ENCODE measurements around the gene SPEM2. TPM values are rescaled to one million over a fixed set of nuclear protein-coding genes. Genes with fewer than 3 reads are reported as not detected.

Gene SPEM2
- total RNA-seq, 4 donors from 2014 or later = not detected

- TF ChIP-seq, protein P1, sequence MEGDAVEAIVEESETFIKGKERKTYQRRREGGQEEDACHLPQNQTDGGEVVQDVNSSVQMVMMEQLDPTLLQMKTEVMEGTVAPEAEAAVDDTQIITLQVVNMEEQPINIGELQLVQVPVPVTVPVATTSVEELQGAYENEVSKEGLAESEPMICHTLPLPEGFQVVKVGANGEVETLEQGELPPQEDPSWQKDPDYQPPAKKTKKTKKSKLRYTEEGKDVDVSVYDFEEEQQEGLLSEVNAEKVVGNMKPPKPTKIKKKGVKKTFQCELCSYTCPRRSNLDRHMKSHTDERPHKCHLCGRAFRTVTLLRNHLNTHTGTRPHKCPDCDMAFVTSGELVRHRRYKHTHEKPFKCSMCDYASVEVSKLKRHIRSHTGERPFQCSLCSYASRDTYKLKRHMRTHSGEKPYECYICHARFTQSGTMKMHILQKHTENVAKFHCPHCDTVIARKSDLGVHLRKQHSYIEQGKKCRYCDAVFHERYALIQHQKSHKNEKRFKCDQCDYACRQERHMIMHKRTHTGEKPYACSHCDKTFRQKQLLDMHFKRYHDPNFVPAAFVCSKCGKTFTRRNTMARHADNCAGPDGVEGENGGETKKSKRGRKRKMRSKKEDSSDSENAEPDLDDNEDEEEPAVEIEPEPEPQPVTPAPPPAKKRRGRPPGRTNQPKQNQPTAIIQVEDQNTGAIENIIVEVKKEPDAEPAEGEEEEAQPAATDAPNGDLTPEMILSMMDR (IDR thresholded peaks at IDR 0.05) = no peak
- no peak for TF ChIP-seq POLR2A (IDR thresholded peaks at IDR 0.05)
- Histone ChIP-seq H3K27ac (no peak overlapping the region), H3K27me3 (no peaks in the 10 kb centered on the region), H3K9me3 (no peaks in the 10 kb centered on the region), H3K36me3 (peaks cover 0 to 22% (median 0%) of the 10 kb centered on the region in 3 donors), H3K4me1 (no peaks in the 10 kb centered on the region), H3K4me3 (no peak overlapping the region)
- DNase-seq = no peak
- intact Hi-C loops (cut with DNase I) = no loop called here
- WGBS, 2 donors = 70 to 82% methylated on average over 5 to 6 of the region's 6 CpGs
These were observed 9.1 kb upstream of the SPEM2 start for GRCh38 chr17:7416323-7416722.

GRCh38 chr17:7417056-7417655 is 8.3 kb upstream of the SPEM2 start:
- no peak overlapping the region for H3K4me3 ChIP-seq
- no peak for TF ChIP-seq POLR2A (IDR thresholded peaks at IDR 0.05)
- TF ChIP-seq, protein P1 (IDR thresholded peaks at IDR 0.05) = no peak
- WGBS, 2 donors = 90 to 93% methylated on average over 5 to 16 of the region's 54 CpGs
- peaks cover 0 to 22% (median 0%) of the 10 kb centered on the region in 3 donors for H3K36me3 ChIP-seq
- H3K27ac ChIP-seq = no peak overlapping the region
- intact Hi-C loops (cut with DNase I) = no loop called here
- H3K27me3 ChIP-seq = no peaks in the 10 kb centered on the region
- no peaks in the 10 kb centered on the region for H3K4me1 ChIP-seq
- H3K9me3 ChIP-seq = no peaks in the 10 kb centered on the region
- DNase-seq = no peak

DNA sequence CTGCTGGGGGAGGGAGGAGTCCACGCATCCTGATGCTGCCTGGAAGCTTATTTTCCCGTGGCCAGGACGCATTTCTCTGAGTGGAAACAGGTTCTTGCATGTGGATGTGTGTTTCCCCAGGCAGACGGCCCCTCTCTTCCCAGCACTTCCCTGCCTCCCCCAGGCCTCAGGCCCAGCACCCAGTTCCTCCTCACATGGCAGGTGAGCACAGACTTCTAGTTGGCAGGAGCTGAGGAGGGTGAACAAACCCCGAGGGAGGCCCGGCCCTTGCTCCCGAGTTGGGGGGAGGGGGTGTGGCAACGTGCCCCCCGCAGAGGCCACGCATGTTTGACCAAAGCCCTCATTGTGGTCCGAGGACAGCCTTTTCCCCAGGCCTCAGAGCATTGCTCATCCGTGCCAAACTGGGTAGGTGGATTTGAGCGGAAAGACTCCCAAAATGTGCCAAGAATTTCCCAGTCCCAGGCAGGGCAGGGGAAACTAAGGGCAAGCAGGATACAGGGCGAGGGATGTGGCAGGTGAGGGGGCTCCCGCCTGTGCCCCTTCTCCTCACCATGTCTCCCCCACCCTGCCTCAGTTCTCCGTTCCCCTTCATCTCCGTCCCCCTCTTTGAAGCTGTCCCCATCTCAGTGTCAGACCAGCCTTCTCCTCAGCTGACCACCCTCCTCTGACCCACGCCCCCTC is 6.8 kb upstream of the SPEM2 start:
- DNase-seq = no peak
- WGBS, 2 donors = 80% methylated on average over 2 to 10 of the region's 18 CpGs
- no peaks in the 10 kb centered on the region for H3K4me1 ChIP-seq
- no peak overlapping the region for H3K27ac ChIP-seq
- intact Hi-C loops (cut with DNase I) = no loop called here
- no peaks in the 10 kb centered on the region for H3K27me3 ChIP-seq
- no peak for TF ChIP-seq POLR2A (IDR thresholded peaks at IDR 0.05)
- TF ChIP-seq, protein P1 (IDR thresholded peaks at IDR 0.05) = no peak
- H3K4me3 ChIP-seq = no peak overlapping the region
- peaks cover 0 to 22% (median 0%) of the 10 kb centered on the region in 3 donors for H3K36me3 ChIP-seq
- H3K9me3 ChIP-seq = no peaks in the 10 kb centered on the region

DNA sequence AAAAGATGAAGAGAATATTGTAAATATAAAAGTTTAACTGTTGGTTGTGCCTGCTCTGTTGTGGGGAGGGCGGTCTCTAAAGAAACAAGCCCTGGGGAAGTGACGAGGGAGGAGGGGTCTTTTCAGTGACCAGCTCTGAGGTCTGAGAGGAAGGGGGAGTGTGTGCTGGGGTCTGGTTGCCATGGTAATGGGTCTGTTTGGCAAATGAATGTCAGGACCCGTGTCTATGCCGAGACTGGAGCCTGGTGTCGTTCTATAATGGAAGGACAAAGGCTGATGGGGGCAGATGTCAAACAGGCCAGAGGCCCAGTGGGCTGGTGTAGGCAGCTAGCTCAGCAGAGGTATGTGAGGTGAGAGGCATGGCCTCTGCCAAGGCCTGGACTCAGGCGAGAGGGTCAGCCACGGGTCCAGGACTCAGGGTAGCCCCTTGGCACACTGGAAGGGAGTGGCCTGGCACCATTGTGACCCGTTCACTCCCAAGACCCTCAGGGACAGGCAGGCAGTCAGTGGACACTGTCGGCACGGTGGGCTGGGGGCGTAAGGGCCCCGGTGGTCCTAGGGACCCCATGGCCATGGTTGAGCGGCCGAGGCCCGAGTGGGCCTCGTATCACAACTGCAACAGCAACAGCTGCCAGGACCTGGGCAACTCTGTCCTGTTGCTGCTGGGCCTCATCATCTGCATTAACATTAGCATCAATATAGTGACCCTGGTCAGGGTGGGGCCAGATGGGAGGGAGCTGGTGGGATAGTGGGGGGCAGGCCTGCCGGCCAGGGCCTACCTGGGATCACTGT is 5.4 kb upstream of the SPEM2 start, which contains the start of gene SPEM1:
Gene SPEM1, plus strand, starts transcription at position 506 of the 792 bp plus-strand sequence. Its CDS starts 61 bp downstream, at position 567.
- Histone ChIP-seq H3K36me3 (peaks cover 0 to 22% (median 0%) of the 10 kb centered on the region in 3 donors), H3K27me3 (no peaks in the 10 kb centered on the region), H3K4me3 (no peak within 1 kb of the TSS), H3K27ac (no peak within 1 kb of the TSS), H3K4me1 (no peaks in the 10 kb centered on the region), H3K9me3 (no peaks in the 10 kb centered on the region)
- DNase-seq = no peak
- 57% methylated on average over 7 to 11 of the region's 17 CpGs for WGBS, 2 donors
- intact Hi-C loops (cut with DNase I) = no loop called here
- TF ChIP-seq, protein P1 (IDR thresholded peaks at IDR 0.05) = no peak

DNA sequence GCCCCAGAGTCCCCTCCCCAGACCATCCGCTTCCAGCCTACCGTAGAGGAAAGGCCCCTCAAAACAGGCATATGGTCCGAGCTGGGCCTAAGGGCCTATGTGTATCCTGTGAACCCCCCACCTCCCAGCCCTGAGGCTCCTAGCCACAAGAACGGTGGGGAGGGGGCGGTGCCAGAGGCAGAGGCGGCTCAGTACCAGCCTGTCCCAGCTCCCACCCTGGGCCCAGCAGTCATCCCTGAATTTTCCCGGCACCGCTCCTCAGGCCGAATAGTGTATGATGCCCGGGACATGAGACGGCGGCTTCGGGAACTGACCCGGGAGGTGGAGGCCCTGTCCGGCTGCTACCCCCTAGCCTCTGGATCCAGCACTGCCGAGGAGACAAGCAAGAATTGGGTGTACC is 4.2 kb upstream of the SPEM2 start:
- Histone ChIP-seq H3K27ac (no peak overlapping the region), H3K4me3 (no peak overlapping the region), H3K4me1 (no peaks in the 10 kb centered on the region), H3K36me3 (peaks cover 0 to 12% (median 0%) of the 10 kb centered on the region in 3 donors), H3K27me3 (no peaks in the 10 kb centered on the region), H3K9me3 (no peaks in the 10 kb centered on the region)
- WGBS, 2 donors = 86 to 90% methylated on average over 4 to 7 of the region's 16 CpGs
- no peak for TF ChIP-seq POLR2A (IDR thresholded peaks at IDR 0.05)
- TF ChIP-seq, protein P1 (IDR thresholded peaks at IDR 0.05) = no peak
- intact Hi-C loops (cut with DNase I) = no loop called here
- DNase-seq = no peak
